H1 (cell line): ENCODE results near the gene HIVEP2. TPM values are rescaled to one million over a fixed set of nuclear protein-coding genes. Genes with fewer than 3 reads are reported as not detected.

ENCODE experiments used
- CTCF ChIA-PET: fragments of 300-600 bp; sonication (Branson Sonifier 250); formaldehyde crosslinking; loops from one replicate; lab custom pipeline; 2021; ENCODE audit not compliant: partially characterized antibody; lab: Charles Lee
- POLR2A ChIA-PET: fragments of 300-600 bp; sonication (Branson Sonifier 250); formaldehyde crosslinking; loops from one replicate; lab custom pipeline; 2021; ENCODE audit warnings: inconsistent platforms; ENCODE audit not compliant: partially characterized antibody; lab: Charles Lee
- DNase-seq, 2 experiments: peaks; one replicate each; pipeline versions ENCODE4 v3.0.0 to v3.0.0-alpha.2; 2010 to 2022; ENCODE audit warnings: low spot score in 2 of 2, low read depth in 1 of 2, mixed read lengths in 1 of 2
- FAIRE-seq: peaks from 2 replicates; lab custom pipeline; 2011; peaks lifted over from hg19 to GRCh38; lab: Jason Lieb, UNC
- H2AFZ ChIP-seq: 2 replicates; pipeline ENCODE4 v1.8.1; 2012; ENCODE audit warnings: low read length, inconsistent platforms
- H2AK5ac ChIP-seq: 2 replicates; pipeline ENCODE4 v1.6.1; 2013; ENCODE audit warnings: low read depth, low read length
- H2BK120ac ChIP-seq: replicated peaks from 2 replicates; pipeline ENCODE3; 2013; ENCODE audit warnings: low read depth, low read length, inconsistent platforms
- H2BK12ac ChIP-seq: 2 replicates; pipeline ENCODE4 v1.6.1; 2013; ENCODE audit warnings: low read depth, low read length
- H2BK15ac ChIP-seq: 2 replicates; pipeline ENCODE4 v1.6.1; 2013; ENCODE audit warnings: low read length
- H2BK20ac ChIP-seq: 2 replicates; pipeline ENCODE4 v1.6.1; 2013; ENCODE audit warnings: low read length
- H2BK5ac ChIP-seq: 2 replicates; pipeline ENCODE4 v1.6.1; 2013; ENCODE audit warnings: low read depth, low read length
- H3K14ac ChIP-seq: 2 replicates; pipeline ENCODE4 v1.6.1; 2013; ENCODE audit warnings: inconsistent platforms; ENCODE audit not compliant: insufficient read length
- H3K18ac ChIP-seq: 2 replicates; pipeline ENCODE4 v1.6.1; 2013; ENCODE audit warnings: low read length; ENCODE audit errors: extremely low read depth
- H3K23ac ChIP-seq: 2 replicates; pipeline ENCODE4 v1.6.1; 2013; ENCODE audit warnings: inconsistent platforms; ENCODE audit not compliant: insufficient read length
- H3K23me2 ChIP-seq: 2 replicates; pipeline ENCODE4 v1.6.1; 2013; ENCODE audit warnings: low read depth, low read length
- H3K27ac ChIP-seq: 2 replicates; pipeline ENCODE4 v1.6.1; 2011; ENCODE audit warnings: low read depth, low read length, inconsistent platforms
- H3K27me3 ChIP-seq, 4 experiments: replicated peaks in 1 of 4; 1 replicate in 1 of 4; 2 replicates in 3 of 4; pipeline versions ENCODE4 v1.6.1 to v1.8.1; 2011 to 2013; ENCODE audit warnings: low read length in 3 of 4, mild to moderate bottlenecking in 3 of 4, inconsistent platforms in 2 of 4, mixed read lengths in 2 of 4, moderate library complexity in 1 of 4; ENCODE audit not compliant: control insufficient read depth in 3 of 4, insufficient read depth in 3 of 4; ENCODE audit errors: extremely low read depth in 1 of 4
- H3K36me3 ChIP-seq, 4 experiments: 2 replicates each; pipeline versions ENCODE4 v1.6.1 to v1.8.1; 2011 to 2013; ENCODE audit warnings: mild to moderate bottlenecking in 4 of 4, low read length in 3 of 4, moderate library complexity in 2 of 4, control low read depth in 1 of 4, inconsistent platforms in 1 of 4; ENCODE audit not compliant: insufficient read depth in 4 of 4, control insufficient read depth in 2 of 4
- H3K4ac ChIP-seq: replicated peaks from 2 replicates; pipeline ENCODE3; 2013; ENCODE audit warnings: low read length, low read depth, mixed read lengths, inconsistent platforms; ENCODE audit not compliant: insufficient read length
- H3K4me1 ChIP-seq, 4 experiments: replicated peaks in 1 of 4; 1 replicate in 1 of 4; 2 replicates in 3 of 4; pipeline versions ENCODE4 v1.6.1 to v1.8.1; 2011 to 2013; ENCODE audit warnings: low read length in 3 of 4, inconsistent platforms in 2 of 4, mixed read lengths in 1 of 4; ENCODE audit not compliant: insufficient read depth in 4 of 4, control insufficient read depth in 3 of 4
- H3K4me2 ChIP-seq, 2 experiments: 2 replicates each; pipeline versions ENCODE4 v1.6.1 to v1.8.1; 2011 to 2013; ENCODE audit warnings: low read depth in 2 of 2, low read length in 2 of 2, control low read depth in 1 of 2, inconsistent platforms in 1 of 2, mild to moderate bottlenecking in 1 of 2; ENCODE audit not compliant: insufficient read depth in 1 of 2
- H3K4me3 ChIP-seq, 4 experiments: fragments of 200-600, 300-600 bp in 1 of 4; sonication (generic), shearing (Covaris generic), sonication (Bioruptor Twin) in 1 of 4; 2 replicates each; pipeline versions ENCODE4 v1.5.1 to v1.8.1; 2011 to 2016; ENCODE audit warnings: low read length in 4 of 4, low read depth in 3 of 4, control low read depth in 2 of 4, inconsistent platforms in 2 of 4, mild to moderate bottlenecking in 2 of 4, mixed read lengths in 1 of 4, moderate library complexity in 1 of 4; ENCODE audit not compliant: insufficient read depth in 2 of 4; ENCODE audit errors: extremely low read depth in 1 of 4
- H3K56ac ChIP-seq: replicated peaks from 2 replicates; pipeline ENCODE3; 2013; ENCODE audit warnings: low read depth, mild to moderate bottlenecking, mixed read lengths, low read length, inconsistent platforms; ENCODE audit not compliant: insufficient read length
- H3K79me1 ChIP-seq: 2 replicates; pipeline ENCODE4 v1.6.1; 2013; ENCODE audit warnings: low read depth, low read length, control low read depth
- H3K79me2 ChIP-seq, 2 experiments: 2 replicates each; pipeline versions ENCODE4 v1.6.1 to v1.8.1; 2012 to 2013; ENCODE audit warnings: low read length in 2 of 2, mild to moderate bottlenecking in 2 of 2, inconsistent platforms in 1 of 2; ENCODE audit not compliant: insufficient read depth in 2 of 2, control insufficient read depth in 1 of 2
- H3K9ac ChIP-seq, 4 experiments: replicated peaks in 1 of 4; 1 replicate in 1 of 4; 2 replicates in 3 of 4; pipeline versions ENCODE4 v1.6.1 to v1.8.1; 2011 to 2013; ENCODE audit warnings: low read depth in 3 of 4, low read length in 3 of 4, control low read depth in 2 of 4, mild to moderate bottlenecking in 2 of 4, moderate library complexity in 2 of 4, inconsistent platforms in 1 of 4; ENCODE audit errors: extremely low read depth in 1 of 4
- H3K9me3 ChIP-seq, 2 experiments: 2 replicates each; pipeline versions ENCODE4 v1.6.1 to v1.8.1; 2012 to 2013; ENCODE audit warnings: mild to moderate bottlenecking in 2 of 2, moderate library complexity in 2 of 2, control low read depth in 1 of 2, inconsistent platforms in 1 of 2, low read depth in 1 of 2, low read length in 1 of 2, mixed read lengths in 1 of 2; ENCODE audit not compliant: insufficient read depth in 2 of 2
- H4K20me1 ChIP-seq, 2 experiments: replicated peaks in 1 of 2; 2 replicates each; pipeline versions ENCODE3 to v1.8.1; 2011 to 2013; ENCODE audit warnings: inconsistent platforms in 2 of 2, low read length in 2 of 2, mild to moderate bottlenecking in 1 of 2; ENCODE audit not compliant: insufficient read depth in 2 of 2, control insufficient read depth in 1 of 2
- H4K5ac ChIP-seq: 2 replicates; pipeline ENCODE4 v1.6.1; 2013; ENCODE audit warnings: low read length, low read depth, mixed read lengths, inconsistent platforms; ENCODE audit not compliant: insufficient read length
- H4K8ac ChIP-seq: 2 replicates; pipeline ENCODE4 v1.8.0; 2013; ENCODE audit warnings: mild to moderate bottlenecking, moderate library complexity, low read length, inconsistent platforms; ENCODE audit not compliant: insufficient read depth; ENCODE audit errors: extremely low read depth
- H4K91ac ChIP-seq: replicated peaks from 2 replicates; pipeline ENCODE3; 2013; ENCODE audit warnings: low read length, mixed read lengths, inconsistent platforms; ENCODE audit not compliant: insufficient read length
- ATF2 ChIP-seq: IDR thresholded peaks from 2 replicates; pipeline ENCODE4 v1.6.1; 2012; ENCODE audit warnings: low read length, inconsistent platforms
- BACH1 ChIP-seq: IDR thresholded peaks from 2 replicates; pipeline ENCODE4 v1.6.1; 2012; ENCODE audit warnings: low read length, improper control_type of control experiment
- CHD2 ChIP-seq: IDR thresholded peaks from 2 replicates; pipeline ENCODE4 v1.6.1; 2012; ENCODE audit warnings: low read length, improper control_type of control experiment
- FOSL1 ChIP-seq: IDR thresholded peaks from 2 replicates; pipeline ENCODE4 v1.6.1; 2011; ENCODE audit warnings: mild to moderate bottlenecking, low read depth, low read length, moderate library complexity; ENCODE audit not compliant: insufficient read depth
- RXRA ChIP-seq: IDR thresholded peaks from 2 replicates; pipeline ENCODE4 v1.6.1; 2011; ENCODE audit warnings: low read depth, mild to moderate bottlenecking, low read length, moderate library complexity; ENCODE audit not compliant: insufficient read depth
- SIRT6 ChIP-seq: IDR thresholded peaks from one replicate; pipeline ENCODE4 v1.7.1; 2012; ENCODE audit warnings: low read length, inconsistent platforms
- SRF ChIP-seq: IDR thresholded peaks from 2 replicates; pipeline ENCODE4 v1.6.1; 2011; ENCODE audit warnings: mild to moderate bottlenecking, low read depth, low read length, moderate library complexity
- TEAD4 ChIP-seq: IDR thresholded peaks from 2 replicates; pipeline ENCODE4 v1.6.1; 2012; ENCODE audit warnings: low read depth, low read length, inconsistent platforms, mixed read lengths
- USF2 ChIP-seq: IDR thresholded peaks from 2 replicates; pipeline ENCODE4 v1.6.1; 2011; ENCODE audit warnings: low read length, improper control_type of control experiment
- polyA plus RNA-seq, 7 experiments: library from polyadenylated mRNA; depleted of rRNA in 3 of 7; stranded (reverse) in 5 of 7; unstranded in 2 of 7; fragments of >200 nt in 5 of 7; fragments of 200-250 nt in 2 of 7; gene quantifications; 1 replicate in 5 of 7; 2 replicates in 1 of 7; 4 replicates in 1 of 7; pipeline versions ENCODE4 v1.2.1 to v1.2.3, GENCODE V29; 2011 to 2013; ENCODE audit warnings: missing spikeins in 2 of 7, mixed read lengths in 2 of 7
- total RNA-seq: library from RNA; stranded (reverse); fragmentation: NEBNext Ultra II Directional; extraction: Animal tissue kit (Norgen Biotek cat#: 25700); gene quantifications from 2 replicates; pipeline ENCODE4 v1.2.1, GENCODE V29; 2021

The HIVEP2 gene
- total and polyA plus RNA-seq, 2 of the 8 experiments (the other 6 are each of a cell fraction or from before 2014, with no cell fraction given), result 2.2 to 6.1 TPM

GRCh38 chr6:142800240-142800639, 144.7 kb downstream of the HIVEP2 start:
- Histone ChIP-seq H3K4ac (no peak overlapping the region), H2AFZ (no peak overlapping the region), H3K9me3 (no peaks in the 10 kb centered on the region), H2BK15ac (no peak overlapping the region), H4K8ac (no peak overlapping the region), H3K23ac (no peak overlapping the region), H4K20me1 (no peaks in the 10 kb centered on the region), H4K5ac (no peak overlapping the region), H3K4me1 (peaks cover 0 to 4% (median 0%) of the 10 kb centered on the region in 4 experiments; a peak in 2 of 7 replicates), H2BK20ac (no peak overlapping the region), H3K14ac (no peak overlapping the region), H4K91ac (no peak overlapping the region), H3K79me2 (no peaks in the 10 kb centered on the region), H2AK5ac (no peak overlapping the region), H3K9ac (no peak overlapping the region), H2BK120ac (no peak overlapping the region), H3K4me2 (no peak overlapping the region), H3K56ac (no peak overlapping the region), H2BK12ac (no peak overlapping the region), H2BK5ac (no peak overlapping the region), H3K18ac (no peak overlapping the region), H3K23me2 (no peaks in the 10 kb centered on the region), H3K4me3 (no peak overlapping the region), H3K36me3 (no peaks in the 10 kb centered on the region; a peak in 1 of 8 replicates), H3K27me3 (peaks cover 0 to 1% (median 0%) of the 10 kb centered on the region in 4 experiments; a peak in 1 of 7 replicates), H3K27ac (no peak overlapping the region), H3K79me1 (no peaks in the 10 kb centered on the region)
- POLR2A ChIA-PET, result no interaction called here
- no peak for TF ChIP-seq TEAD4
- TF ChIP-seq ATF2, result no peak
- no peak for TF ChIP-seq CHD2
- no peak for TF ChIP-seq RXRA
- no peak for TF ChIP-seq USF2
- no peak for TF ChIP-seq BACH1
- no peak for TF ChIP-seq SIRT6
- no peak for TF ChIP-seq FOSL1
- TF ChIP-seq SRF, result no peak
- FAIRE-seq (no peak), DNase-seq (no peak)
- CTCF ChIA-PET, result no interaction called here
